ENCODE measurements around the gene MOB2.

MOB2 gene

DNA sequence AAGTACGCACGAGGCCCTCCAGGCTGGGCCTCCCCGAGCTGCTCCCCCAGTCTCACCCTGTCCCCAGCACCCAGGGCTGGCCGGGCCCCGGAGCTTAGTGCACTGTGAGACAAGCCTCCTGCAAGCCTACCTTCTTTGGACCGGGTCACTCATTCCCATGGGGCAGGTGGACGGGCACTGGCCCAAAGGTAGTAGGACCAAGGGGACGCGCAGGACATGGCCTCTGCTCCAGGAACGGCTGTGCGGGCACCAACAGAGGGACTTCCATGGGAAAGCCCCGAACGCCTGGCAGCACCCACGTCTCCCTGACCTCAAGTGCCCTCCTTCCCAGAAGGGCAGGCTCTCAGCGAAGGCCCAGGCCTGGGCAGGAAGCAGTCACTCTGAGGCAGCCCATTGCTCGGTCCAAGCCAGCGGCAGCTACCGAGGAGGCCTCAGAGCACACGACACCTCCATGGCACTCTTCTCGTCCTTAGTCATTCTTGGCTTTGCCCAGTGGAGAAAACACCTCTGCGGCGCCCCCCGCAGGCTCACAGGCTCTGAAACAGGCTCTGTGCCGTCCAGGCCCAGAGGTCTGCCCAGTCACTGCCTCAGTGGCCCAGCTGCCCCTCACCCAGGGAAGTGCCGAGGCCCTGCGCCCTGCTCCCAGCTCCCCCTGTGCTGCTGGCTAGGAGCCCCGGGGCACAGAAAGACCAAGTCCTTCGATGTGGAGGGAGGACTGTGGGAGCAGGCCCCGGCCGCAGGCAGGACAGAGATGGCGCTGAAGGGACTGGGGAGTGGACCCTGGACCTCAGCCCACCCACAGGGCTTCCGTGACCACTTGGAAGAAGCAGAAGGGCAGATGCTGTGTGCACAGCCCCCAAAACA, 3.8 kb downstream of the MOB2 start:
- Histone ChIP-seq H3K36me3 (ENCODE audit: insufficient read depth, low read length) (no peaks in the 10 kb centered on the region), H3K9me3 (ENCODE audit: low read depth, low read length) (no peaks in the 10 kb centered on the region), H3K4me3 (no peak overlapping the region), H3K27ac (no peak overlapping the region), H3K9ac (ENCODE audit: insufficient read length) (no peak overlapping the region)
- no peak for DNase-seq (ENCODE audit: low read depth, low spot score)
- no peak for TF ChIP-seq POLR2AphosphoS5 (IDR thresholded peaks at IDR 0.05; ENCODE audit: borderline replicate concordance, low read depth, low read length)
- TF ChIP-seq FOXP2 (optimal IDR thresholded peaks at IDR 0.05; ENCODE audit: control extremely low read depth, extremely low read length, insufficient read depth) = no peak
- no peak for TF ChIP-seq EZH2 (IDR thresholded peaks at IDR 0.05)

DNA sequence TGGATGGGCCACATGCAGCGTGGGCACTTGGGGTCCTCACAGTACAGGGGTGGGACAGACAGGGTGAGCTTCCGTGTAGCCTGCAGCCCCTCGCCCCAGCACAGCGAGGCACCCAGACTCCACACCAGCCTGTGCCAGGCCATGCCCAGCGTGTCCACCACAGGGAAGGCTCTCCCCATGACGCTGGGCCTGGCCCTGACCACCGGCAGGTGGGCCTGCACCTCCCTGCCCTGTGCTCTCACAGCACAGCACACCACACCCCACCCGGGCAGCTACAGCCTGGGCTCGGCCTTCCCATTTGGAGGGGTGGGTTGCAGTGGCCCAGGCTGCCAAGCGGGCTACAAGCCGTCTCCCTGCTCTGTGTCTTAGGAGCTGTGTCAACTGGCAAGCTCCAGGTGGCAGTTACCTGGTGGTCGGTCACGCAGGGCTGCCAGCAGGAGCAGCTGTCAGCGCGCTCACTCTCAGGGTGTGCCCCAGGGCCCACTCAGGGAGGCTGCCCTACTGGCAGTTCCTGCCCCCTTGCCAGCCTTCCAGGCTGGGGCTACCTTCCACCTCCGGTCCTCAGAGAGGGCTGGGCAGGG, 4.6 kb downstream of the MOB2 start:
- H3K9me3 ChIP-seq (ENCODE audit: low read depth, low read length) = no peaks in the 10 kb centered on the region
- no peak overlapping the region for H3K4me3 ChIP-seq
- DNase-seq (ENCODE audit: low read depth, low spot score) = no peak
- TF ChIP-seq POLR2AphosphoS5 (IDR thresholded peaks at IDR 0.05; ENCODE audit: borderline replicate concordance, low read depth, low read length) = no peak
- no peak for TF ChIP-seq FOXP2 (optimal IDR thresholded peaks at IDR 0.05; ENCODE audit: control extremely low read depth, extremely low read length, insufficient read depth)
- no peak for TF ChIP-seq EZH2 (IDR thresholded peaks at IDR 0.05)
- no peak overlapping the region for H3K9ac ChIP-seq (ENCODE audit: insufficient read length)
- H3K36me3 ChIP-seq (ENCODE audit: insufficient read depth, low read length) = no peaks in the 10 kb centered on the region
- H3K27ac ChIP-seq = no peak overlapping the region

DNA sequence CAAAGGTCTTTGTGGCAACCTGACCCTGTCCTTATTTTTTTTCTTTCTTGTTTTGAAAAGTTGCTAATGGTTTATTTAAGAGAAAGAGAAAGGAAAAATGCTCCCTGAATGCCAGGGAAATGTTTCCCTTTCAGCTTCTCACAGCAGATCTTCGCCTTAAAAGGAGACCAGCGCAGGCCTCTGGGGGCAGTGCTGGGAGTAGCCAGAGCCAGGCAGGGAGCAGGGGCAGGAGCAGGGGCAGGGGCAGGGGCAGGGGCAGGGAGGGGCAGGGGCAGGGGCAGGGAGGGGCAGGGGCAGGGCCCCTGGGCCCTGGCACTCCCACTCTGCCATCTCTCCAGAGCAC, 5.1 kb downstream of the MOB2 start:
- H3K27ac ChIP-seq = no peak overlapping the region
- no peak overlapping the region for H3K9ac ChIP-seq (ENCODE audit: insufficient read length)
- no peak overlapping the region for H3K4me3 ChIP-seq
- H3K9me3 ChIP-seq (ENCODE audit: low read depth, low read length) = no peaks in the 10 kb centered on the region
- no peak for DNase-seq (ENCODE audit: low read depth, low spot score)
- no peaks in the 10 kb centered on the region for H3K36me3 ChIP-seq (ENCODE audit: insufficient read depth, low read length)
- TF ChIP-seq POLR2AphosphoS5 (IDR thresholded peaks at IDR 0.05; ENCODE audit: borderline replicate concordance, low read depth, low read length) (no peak), EZH2 (IDR thresholded peaks at IDR 0.05) (no peak), FOXP2 (optimal IDR thresholded peaks at IDR 0.05; ENCODE audit: control extremely low read depth, extremely low read length, insufficient read depth) (no peak)

DNA sequence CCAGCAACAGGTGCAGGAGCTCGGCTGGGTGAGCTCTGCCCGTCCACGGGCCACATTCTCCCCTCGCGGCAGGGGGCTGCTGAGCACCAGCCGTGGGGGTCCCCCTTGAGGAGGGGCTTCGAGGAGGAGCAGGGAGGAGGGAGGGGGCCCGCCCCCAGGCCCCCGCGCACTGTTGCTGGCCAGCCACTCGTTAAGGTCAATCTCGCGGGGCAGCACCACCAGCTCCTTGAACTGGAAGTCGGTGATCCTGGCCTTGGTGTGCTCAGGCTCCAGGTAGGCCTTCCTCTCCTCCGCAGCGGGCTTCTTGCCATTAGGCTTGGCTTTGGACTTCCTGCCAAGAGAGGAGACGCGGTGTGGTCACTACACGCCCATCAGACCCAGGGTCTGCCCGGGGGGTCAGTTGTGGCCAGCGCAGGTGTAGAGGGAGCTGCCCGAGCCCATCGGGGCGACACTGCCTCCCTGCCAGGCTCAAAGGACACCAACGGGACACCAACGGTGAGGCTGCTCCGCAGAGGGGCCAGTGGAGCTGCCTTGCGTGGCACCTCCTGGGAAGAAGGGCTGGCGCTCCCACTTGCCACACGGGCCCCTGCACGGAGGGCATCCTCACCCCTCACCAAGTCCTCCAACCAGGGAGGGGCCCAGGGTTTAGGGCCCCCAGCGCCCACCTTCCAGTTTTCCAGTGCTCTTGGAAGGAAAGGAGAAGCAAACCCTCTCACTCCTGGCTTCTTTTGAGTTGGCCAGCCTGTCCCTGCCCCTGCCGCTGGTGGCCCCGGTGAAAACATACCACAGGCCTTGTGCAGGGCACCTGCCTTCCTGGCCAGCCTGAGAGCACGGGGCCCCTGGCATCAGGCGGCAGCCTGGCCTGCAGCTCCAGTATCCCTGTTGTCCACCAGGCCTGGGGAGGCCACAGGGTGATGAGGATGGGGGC, 5.8 kb downstream of the MOB2 start:
- H3K27ac ChIP-seq = no peak overlapping the region
- no peaks in the 10 kb centered on the region for H3K9me3 ChIP-seq (ENCODE audit: low read depth, low read length)
- no peak overlapping the region for H3K9ac ChIP-seq (ENCODE audit: insufficient read length)
- TF ChIP-seq EZH2 (IDR thresholded peaks at IDR 0.05) = no peak
- no peak for TF ChIP-seq FOXP2 (optimal IDR thresholded peaks at IDR 0.05; ENCODE audit: control extremely low read depth, extremely low read length, insufficient read depth)
- no peak for TF ChIP-seq POLR2AphosphoS5 (IDR thresholded peaks at IDR 0.05; ENCODE audit: borderline replicate concordance, low read depth, low read length)
- no peak overlapping the region for H3K4me3 ChIP-seq
- no peaks in the 10 kb centered on the region for H3K36me3 ChIP-seq (ENCODE audit: insufficient read depth, low read length)
- DNase-seq (ENCODE audit: low read depth, low spot score) = no peak

DNA sequence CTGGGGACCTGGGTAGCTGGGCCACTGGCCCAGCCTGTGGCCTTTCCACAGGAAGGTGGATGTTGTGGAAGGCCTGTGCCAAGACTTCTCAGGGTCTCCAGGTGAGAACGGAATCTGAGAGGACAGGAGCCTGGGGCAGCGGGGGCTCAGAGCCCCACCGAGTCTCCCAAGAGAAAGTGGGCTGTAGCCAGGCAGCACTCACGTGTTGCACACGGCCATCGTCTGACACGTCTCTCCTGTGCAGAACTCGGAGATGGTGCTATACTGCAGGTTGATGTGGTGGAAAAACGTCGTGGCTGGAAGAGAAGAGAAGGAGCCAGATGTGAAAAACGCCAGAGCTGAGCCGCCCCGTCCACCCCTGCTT, 6.4 kb downstream of the MOB2 start:
- H3K36me3 ChIP-seq (ENCODE audit: insufficient read depth, low read length) = no peaks in the 10 kb centered on the region
- DNase-seq (ENCODE audit: low read depth, low spot score) = no peak
- H3K9ac ChIP-seq (ENCODE audit: insufficient read length) = no peak overlapping the region
- no peaks in the 10 kb centered on the region for H3K9me3 ChIP-seq (ENCODE audit: low read depth, low read length)
- H3K27ac ChIP-seq = no peak overlapping the region
- TF ChIP-seq POLR2AphosphoS5 (IDR thresholded peaks at IDR 0.05; ENCODE audit: borderline replicate concordance, low read depth, low read length) = no peak
- no peak for TF ChIP-seq EZH2 (IDR thresholded peaks at IDR 0.05)
- no peak for TF ChIP-seq FOXP2 (optimal IDR thresholded peaks at IDR 0.05; ENCODE audit: control extremely low read depth, extremely low read length, insufficient read depth)
- H3K4me3 ChIP-seq = no peak overlapping the region

DNA sequence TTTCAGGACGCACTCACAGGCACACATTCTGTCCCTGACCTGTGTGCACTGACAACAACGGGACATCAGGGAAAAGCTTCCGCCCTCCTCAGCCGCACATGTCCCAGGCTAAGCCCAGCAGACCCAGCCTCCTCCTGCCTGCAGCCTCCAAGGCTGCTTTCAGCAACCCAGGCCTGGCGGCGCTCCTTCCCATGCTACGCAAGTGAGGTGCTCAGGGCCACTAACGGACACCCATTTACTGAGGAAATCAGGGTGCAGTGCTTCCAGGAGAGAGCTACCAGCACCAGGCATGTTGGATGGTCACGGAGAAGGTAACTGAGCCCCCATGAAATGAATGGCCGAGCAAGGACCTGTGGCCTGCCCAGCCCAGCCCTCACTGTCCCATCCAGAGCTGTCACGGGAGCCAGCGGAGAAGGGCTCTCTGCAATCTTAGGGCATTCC, 6.9 kb downstream of the MOB2 start:
- no peaks in the 10 kb centered on the region for H3K36me3 ChIP-seq (ENCODE audit: insufficient read depth, low read length)
- no peak overlapping the region for H3K9ac ChIP-seq (ENCODE audit: insufficient read length)
- H3K27ac ChIP-seq = no peak overlapping the region
- TF ChIP-seq FOXP2 (optimal IDR thresholded peaks at IDR 0.05; ENCODE audit: control extremely low read depth, extremely low read length, insufficient read depth) (no peak), EZH2 (IDR thresholded peaks at IDR 0.05) (no peak), POLR2AphosphoS5 (IDR thresholded peaks at IDR 0.05; ENCODE audit: borderline replicate concordance, low read depth, low read length) (no peak)
- no peaks in the 10 kb centered on the region for H3K9me3 ChIP-seq (ENCODE audit: low read depth, low read length)
- H3K4me3 ChIP-seq = no peak overlapping the region
- no peak for DNase-seq (ENCODE audit: low read depth, low spot score)

DNA sequence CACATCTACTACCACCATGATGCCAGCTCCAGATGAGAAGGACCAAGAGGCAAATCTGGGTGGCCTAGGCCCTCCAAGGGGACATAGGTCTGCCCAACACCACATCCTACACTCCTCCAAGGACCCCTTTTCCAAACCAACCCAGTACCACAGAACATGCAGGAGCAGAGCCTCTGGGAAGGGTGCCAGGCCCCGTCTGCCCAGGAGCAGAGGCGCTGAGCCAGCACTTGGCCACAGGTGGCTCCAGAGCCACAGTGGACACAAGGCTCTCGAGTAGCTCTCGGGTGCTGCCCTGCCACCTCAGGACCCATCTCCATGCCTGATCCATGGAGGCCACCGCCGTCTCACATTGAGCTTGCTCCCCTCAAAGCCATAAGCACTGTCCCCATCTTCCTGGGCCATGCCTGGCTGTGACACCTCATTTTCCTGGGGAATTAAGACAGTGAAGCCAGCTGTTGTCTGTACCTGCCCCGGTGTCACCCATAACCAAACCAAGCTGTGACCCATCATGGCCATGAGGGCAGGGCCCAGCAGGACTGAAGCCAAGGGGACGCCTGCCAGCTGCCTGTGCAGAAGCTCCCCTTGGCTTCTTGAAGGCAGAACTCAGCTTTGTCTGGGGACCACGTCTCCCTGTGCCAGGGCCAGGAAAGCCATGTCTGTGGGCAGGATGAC, 7.4 kb downstream of the MOB2 start:
- DNase-seq (ENCODE audit: low read depth, low spot score) = no peak
- no peaks in the 10 kb centered on the region for H3K9me3 ChIP-seq (ENCODE audit: low read depth, low read length)
- TF ChIP-seq FOXP2 (optimal IDR thresholded peaks at IDR 0.05; ENCODE audit: control extremely low read depth, extremely low read length, insufficient read depth) (no peak), EZH2 (IDR thresholded peaks at IDR 0.05) (no peak), POLR2AphosphoS5 (IDR thresholded peaks at IDR 0.05; ENCODE audit: borderline replicate concordance, low read depth, low read length) (no peak)
- no peak overlapping the region for H3K4me3 ChIP-seq
- H3K9ac ChIP-seq (ENCODE audit: insufficient read length) = no peak overlapping the region
- H3K36me3 ChIP-seq (ENCODE audit: insufficient read depth, low read length) = no peaks in the 10 kb centered on the region
- H3K27ac ChIP-seq = no peak overlapping the region

Data from SK-N-MC (cell line).